ENCODE data around the gene CDH8. TPM values are rescaled to one million over a fixed set of nuclear protein-coding genes. Genes with fewer than 3 reads are reported as not detected.

Gene CDH8
- total RNA-seq, 1 donor from 2014 or later, result 0.35 TPM

DNA sequence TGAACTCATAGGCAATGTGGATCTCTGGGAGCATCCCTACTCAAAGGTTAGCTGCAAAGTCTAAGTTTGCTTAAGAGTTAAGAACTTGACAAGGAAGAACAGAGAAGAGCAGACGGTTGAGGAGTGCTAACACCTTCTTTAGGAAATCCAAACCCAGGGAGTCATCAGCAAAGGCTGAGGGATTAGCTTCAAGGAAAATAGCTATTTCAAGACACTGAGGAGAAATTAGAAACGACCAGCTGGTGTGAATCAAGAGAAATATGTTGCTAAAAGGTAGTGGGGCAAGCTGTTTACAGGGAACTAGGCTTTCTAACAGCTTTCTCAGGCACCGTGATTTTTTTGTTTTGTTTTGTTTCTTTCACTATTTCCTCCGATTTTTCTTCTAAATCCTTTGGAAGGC is 90.7 kb downstream of the CDH8 start:
- H3K4me3 ChIP-seq (ENCODE audit: low read depth, low read length), result no peak overlapping the region
- TF ChIP-seq, protein P1, sequence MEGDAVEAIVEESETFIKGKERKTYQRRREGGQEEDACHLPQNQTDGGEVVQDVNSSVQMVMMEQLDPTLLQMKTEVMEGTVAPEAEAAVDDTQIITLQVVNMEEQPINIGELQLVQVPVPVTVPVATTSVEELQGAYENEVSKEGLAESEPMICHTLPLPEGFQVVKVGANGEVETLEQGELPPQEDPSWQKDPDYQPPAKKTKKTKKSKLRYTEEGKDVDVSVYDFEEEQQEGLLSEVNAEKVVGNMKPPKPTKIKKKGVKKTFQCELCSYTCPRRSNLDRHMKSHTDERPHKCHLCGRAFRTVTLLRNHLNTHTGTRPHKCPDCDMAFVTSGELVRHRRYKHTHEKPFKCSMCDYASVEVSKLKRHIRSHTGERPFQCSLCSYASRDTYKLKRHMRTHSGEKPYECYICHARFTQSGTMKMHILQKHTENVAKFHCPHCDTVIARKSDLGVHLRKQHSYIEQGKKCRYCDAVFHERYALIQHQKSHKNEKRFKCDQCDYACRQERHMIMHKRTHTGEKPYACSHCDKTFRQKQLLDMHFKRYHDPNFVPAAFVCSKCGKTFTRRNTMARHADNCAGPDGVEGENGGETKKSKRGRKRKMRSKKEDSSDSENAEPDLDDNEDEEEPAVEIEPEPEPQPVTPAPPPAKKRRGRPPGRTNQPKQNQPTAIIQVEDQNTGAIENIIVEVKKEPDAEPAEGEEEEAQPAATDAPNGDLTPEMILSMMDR (conservative IDR thresholded peaks at IDR 0.05; ENCODE audit: low read depth, low read length), result no peak
- no peak for DNase-seq (ENCODE audit: low read depth)

DNA sequence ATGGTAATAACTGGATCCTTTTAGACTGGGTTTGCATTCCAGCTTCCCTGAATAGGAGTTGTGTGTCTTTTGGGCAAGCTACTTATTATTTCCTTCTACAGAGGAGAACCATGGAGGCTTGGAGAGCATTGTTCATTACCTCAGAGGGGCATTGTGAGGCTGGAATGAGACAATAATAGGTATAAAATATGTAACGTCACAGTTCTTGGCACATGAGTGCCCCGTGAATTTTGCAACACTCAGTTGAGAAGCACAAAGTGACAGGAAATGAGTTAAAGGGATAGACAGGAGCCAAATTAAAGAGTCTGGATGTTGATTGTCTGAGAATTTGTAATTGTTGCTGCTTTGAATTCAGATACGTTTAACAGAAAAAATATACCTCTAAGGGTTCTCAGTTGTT is 92.2 kb downstream of the CDH8 start:
- no peak overlapping the region for H3K4me3 ChIP-seq (ENCODE audit: low read depth, low read length)
- TF ChIP-seq, protein P1 (conservative IDR thresholded peaks at IDR 0.05; ENCODE audit: low read depth, low read length), result no peak

DNA sequence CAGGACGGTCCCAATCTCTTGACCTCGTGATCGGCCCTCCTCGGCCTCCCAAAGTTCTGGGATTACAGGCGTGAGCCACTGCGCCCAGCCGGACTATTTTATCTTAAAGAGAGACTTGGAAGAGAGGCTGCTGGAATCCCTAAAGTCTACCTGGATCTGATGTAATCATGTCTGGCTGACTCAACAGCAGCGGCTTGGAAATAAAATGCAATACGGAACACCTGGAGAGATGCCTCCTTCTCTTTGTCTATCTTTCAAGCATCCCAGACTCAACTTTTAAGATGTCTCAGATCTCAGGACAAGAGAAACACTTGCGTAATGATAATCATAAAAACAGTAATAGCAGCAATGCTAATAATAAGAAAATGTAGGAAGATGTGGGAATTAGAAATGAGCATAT is 95.6 kb downstream of the CDH8 start:
- TF ChIP-seq, protein P1 (conservative IDR thresholded peaks at IDR 0.05; ENCODE audit: low read depth, low read length), result no peak
- H3K4me3 ChIP-seq (ENCODE audit: low read depth, low read length), result no peak overlapping the region
- no peak for DNase-seq (ENCODE audit: low read depth)

More for the DNA sequence above, 92.2 kb downstream of the CDH8 start:
- no peak for DNase-seq (ENCODE audit: low read depth)

DNA sequence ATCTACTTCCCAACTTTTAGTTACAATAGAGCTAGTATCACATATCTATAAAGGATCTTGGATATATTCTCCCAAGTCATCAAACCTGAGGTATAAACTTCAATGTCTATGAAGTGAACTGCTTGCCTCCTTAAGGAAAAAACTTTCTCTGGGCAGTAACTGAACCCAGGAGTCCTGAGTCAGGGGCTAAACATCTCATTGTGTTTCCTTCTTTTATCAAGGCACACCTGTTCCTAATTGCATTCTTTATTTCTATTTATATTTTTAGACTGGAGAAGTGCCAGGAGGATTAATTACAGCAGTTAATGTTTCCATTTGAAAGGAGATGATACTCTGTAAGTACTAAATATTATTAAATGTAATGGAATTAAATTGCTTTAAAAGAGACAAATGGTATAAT is 98.6 kb downstream of the CDH8 start:
- H3K4me3 ChIP-seq (ENCODE audit: low read depth, low read length), result no peak overlapping the region
- TF ChIP-seq, protein P1 (conservative IDR thresholded peaks at IDR 0.05; ENCODE audit: low read depth, low read length), result no peak
- DNase-seq (ENCODE audit: low read depth), result no peak

DNA sequence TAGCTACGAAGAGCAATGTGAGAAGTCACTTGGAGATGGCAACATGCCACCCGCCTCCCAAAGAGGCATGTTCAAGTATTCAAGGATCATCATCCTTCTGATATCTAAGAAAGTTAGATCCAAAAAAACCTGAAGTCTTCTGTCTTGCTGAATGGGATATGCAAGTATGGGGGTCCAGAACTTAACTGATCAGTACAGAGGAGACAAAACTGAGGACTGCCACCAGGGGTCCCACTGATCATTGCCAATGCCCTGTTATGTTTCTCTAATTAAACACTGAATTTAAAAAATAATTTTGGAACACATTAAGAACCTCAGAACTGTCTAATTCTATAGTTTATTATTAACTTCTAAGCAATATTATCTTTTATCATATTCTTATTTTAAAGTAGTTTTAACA is 99.7 kb downstream of the CDH8 start:
- TF ChIP-seq, protein P1 (conservative IDR thresholded peaks at IDR 0.05; ENCODE audit: low read depth, low read length), result peak; percentile 38
- DNase-seq (ENCODE audit: low read depth), result no peak
- no peak overlapping the region for H3K4me3 ChIP-seq (ENCODE audit: low read depth, low read length)

DNA sequence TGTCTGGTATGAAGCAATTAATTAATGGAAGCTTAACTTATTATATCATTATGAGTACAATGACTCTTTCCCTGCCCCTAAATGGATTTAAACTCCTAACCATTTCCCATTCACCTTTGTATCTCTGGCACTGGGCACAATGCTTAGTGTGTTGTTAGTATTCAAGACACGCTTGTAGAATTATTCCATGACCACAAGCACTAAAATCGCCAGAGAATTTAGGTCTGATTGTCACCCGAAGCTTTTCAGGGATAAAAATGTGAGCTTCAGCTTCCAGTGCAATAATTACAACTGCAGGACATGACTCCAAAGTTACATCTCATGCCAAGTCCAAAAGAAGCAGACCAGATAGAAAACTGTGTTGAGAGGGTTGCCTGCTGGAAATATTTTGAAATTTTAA is 101.6 kb downstream of the CDH8 start:
- TF ChIP-seq, protein P1 (conservative IDR thresholded peaks at IDR 0.05; ENCODE audit: low read depth, low read length), result no peak
- H3K4me3 ChIP-seq (ENCODE audit: low read depth, low read length), result no peak overlapping the region
- DNase-seq (ENCODE audit: low read depth), result no peak

DNA sequence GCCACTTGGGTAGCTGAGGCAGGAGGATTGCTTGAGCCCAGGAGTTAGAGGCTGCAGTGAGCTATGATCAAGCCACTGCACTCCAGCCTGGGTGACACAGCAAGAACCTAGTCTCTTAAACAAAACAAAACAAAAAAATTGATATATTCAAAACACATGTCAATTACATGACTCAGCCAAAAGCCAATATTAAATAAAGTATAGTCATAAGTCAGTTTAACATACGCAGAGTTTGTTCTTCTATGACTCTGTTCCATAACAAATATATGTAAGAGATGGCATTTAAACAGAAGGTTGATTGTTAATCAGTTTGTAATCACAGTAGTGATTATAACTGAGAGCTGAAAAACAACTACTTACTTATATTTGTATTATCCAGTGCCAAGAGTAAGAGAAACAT is 106.5 kb downstream of the CDH8 start:
- TF ChIP-seq, protein P1 (conservative IDR thresholded peaks at IDR 0.05; ENCODE audit: low read depth, low read length), result no peak
- no peak for DNase-seq (ENCODE audit: low read depth)
- no peak overlapping the region for H3K4me3 ChIP-seq (ENCODE audit: low read depth, low read length)

Data from epithelial cell of proximal tubule (primary cell).